ENCODE data around the gene TRPM4.

TRPM4 gene

DNA sequence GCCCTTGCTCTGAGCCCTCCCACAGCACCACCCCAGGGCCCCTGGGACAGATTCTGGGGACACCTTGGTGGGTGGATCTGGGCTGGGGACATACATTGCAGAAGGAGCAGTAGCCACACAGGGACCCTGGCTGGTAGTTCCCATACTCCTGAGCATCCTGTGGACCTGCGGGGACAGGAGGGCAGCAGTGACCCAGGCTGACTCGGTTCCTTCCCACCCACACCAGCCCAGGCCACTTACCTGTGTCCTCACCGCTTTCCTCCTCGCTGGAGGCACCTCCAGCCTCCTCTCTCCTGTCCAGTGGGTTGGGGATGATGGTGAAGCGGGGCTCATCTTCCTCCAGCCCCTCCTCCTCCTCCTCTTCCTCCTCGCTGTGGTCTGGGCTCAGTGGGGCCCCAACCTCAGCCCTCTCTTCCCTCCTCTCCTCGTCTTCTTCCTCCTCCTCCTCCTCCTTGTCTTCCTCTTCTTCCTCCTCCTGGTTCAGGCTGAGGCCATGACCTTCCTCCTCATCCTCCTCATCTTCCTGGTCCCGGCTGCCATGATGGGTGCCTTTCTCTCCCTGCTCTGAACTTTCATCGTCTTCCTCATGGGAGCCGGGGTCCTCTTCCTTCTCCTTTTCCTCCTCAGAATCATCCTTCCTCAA, 4.3 kb upstream of the TRPM4 start:
- TF ChIP-seq, protein P1, sequence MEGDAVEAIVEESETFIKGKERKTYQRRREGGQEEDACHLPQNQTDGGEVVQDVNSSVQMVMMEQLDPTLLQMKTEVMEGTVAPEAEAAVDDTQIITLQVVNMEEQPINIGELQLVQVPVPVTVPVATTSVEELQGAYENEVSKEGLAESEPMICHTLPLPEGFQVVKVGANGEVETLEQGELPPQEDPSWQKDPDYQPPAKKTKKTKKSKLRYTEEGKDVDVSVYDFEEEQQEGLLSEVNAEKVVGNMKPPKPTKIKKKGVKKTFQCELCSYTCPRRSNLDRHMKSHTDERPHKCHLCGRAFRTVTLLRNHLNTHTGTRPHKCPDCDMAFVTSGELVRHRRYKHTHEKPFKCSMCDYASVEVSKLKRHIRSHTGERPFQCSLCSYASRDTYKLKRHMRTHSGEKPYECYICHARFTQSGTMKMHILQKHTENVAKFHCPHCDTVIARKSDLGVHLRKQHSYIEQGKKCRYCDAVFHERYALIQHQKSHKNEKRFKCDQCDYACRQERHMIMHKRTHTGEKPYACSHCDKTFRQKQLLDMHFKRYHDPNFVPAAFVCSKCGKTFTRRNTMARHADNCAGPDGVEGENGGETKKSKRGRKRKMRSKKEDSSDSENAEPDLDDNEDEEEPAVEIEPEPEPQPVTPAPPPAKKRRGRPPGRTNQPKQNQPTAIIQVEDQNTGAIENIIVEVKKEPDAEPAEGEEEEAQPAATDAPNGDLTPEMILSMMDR (conservative IDR thresholded peaks at IDR 0.05; ENCODE audit: control insufficient read depth, insufficient read depth, low read depth, low read length), result no peak
- DNase-seq (ENCODE audit: low read depth), result no peak
- H3K4me3 ChIP-seq (ENCODE audit: control insufficient read depth, low read depth, low read length), result no peak overlapping the region

DNA sequence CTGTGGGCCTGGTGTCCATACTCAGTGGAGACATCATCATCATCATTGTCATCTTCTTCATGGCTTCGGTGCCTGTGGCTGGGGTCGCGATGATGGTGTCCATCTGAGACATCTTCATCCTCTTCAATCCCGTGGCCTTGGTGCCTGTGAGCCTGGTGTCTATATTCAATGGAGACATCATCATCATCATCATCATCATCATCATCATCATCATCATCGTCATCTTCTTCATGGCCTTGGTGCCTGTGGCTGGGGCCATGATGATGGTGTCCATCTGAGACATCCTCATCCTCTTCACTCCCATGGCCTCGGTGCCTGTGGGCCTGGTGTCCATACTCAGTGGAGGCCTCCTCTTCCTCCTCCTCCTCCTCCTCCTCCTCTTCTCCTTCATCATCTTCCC, 3.3 kb upstream of the TRPM4 start:
- no peak for DNase-seq (ENCODE audit: low read depth)
- TF ChIP-seq, protein P1 (conservative IDR thresholded peaks at IDR 0.05; ENCODE audit: control insufficient read depth, insufficient read depth, low read depth, low read length), result no peak
- no peak overlapping the region for H3K4me3 ChIP-seq (ENCODE audit: control insufficient read depth, low read depth, low read length)

DNA sequence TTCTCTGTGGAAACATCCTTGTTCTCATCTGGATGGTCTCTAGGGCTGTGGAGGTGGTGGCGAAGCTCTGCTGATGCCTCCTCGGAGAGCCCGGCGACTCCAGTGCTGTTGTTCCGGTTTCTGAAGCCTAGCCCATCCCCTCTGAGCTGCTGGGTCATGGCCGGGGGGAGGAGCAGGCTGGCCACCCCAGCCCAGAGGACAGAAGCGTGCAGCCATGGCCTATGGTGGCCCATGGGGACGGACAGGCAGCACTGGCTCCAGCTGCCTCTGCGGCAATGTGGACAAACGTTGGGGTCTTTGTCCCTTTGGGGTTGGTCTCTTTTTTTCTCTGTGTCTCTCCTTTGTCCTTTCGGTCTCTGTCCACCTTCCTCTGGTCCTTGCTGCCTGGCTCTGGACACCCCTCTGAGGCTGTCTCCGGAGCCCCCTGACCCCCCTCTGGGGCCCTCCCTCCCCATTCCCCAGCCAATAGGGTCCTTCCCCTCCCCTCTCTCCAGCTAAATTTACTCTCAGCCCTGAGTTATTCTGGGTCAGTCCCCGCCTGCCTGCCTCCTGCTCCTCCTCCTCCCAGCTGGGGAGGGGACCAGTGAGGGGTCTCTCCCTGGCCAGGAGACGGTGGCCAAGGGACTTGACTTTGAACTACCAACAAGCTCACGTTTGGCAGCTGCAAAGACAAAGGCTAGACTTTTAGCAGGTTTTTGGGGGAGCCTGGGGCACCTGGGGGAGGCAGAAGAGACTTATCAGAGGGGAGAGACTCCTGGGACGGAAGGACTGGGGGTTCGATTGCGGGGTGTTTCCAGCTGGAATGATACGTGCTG, 2.4 kb upstream of the TRPM4 start, which contains the start of gene HRC:
Gene HRC, minus strand, starts transcription at position 392 of the 815 bp plus-strand sequence. Its CDS starts 159 bp downstream, at position 233.
- no peak within 1 kb of the TSS for H3K4me3 ChIP-seq (ENCODE audit: control insufficient read depth, low read depth, low read length)
- DNase-seq (ENCODE audit: low read depth), result no peak
- TF ChIP-seq, protein P1 (conservative IDR thresholded peaks at IDR 0.05; ENCODE audit: control insufficient read depth, insufficient read depth, low read depth, low read length), result no peak

DNA sequence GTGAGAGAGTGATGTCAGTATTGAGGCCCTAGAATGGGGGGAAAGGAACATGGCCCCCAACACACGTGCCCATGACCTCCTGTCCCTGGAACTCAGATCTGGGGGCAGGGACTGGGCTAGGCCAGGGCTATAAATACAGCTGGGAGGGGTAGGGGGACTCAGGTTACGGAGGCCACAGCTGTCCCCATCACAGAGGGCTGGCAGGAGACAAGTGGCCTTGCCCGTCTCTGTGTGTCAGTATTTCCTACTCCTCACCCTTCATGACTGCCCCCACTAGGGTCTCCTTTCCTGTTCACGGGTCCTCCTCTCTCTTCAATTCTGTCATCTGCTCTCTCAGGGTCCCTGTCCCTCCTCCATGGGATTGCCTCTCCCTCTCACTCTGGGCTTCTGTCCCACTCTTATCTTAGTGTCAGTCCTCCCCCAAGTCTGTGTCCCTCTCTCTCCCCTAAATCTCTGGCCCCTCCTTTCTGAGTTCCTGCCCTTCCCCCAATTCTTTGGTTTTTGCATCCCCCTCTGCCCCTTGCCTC, 1.7 kb upstream of the TRPM4 start:
- no peak for DNase-seq (ENCODE audit: low read depth)
- TF ChIP-seq, protein P1 (conservative IDR thresholded peaks at IDR 0.05; ENCODE audit: control insufficient read depth, insufficient read depth, low read depth, low read length), result no peak
- no peak overlapping the region for H3K4me3 ChIP-seq (ENCODE audit: control insufficient read depth, low read depth, low read length)

DNA sequence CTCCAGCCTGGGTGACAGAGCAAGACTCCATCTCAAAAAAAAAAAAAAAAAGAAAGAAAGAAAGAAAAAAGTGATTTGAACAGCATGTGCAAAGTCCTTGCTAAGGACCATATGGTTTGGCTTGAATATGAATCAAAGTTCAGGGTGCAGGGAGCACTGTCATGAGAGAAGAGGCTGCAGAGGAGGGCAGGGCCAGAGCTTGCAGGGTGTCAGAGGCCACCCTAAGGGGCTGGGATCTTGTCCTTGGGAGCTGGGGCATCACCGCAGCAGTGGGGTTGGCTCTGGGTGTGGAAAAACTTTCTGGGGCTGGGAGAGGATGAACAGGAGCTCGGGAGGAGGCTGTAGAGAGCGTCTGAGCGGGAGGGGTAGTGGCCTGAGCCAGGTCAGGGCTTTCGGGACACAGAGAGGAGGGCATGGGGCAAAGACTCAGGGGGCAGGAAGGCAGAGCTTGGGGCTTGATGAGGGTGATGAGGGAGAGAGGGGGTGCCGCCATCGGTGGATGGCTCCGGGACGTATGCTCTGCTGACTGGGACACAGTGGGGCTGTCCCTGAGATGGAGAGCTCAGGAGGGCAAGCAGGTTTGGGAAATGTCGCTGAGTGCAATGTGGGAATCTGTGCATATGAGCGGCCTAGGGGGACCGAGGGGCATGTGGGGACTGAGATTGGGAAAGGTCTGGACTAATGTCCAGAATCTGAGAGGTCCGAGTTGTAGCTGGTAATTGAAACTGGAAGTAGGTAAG, 3.0 kb downstream of the TRPM4 start:
- DNase-seq (ENCODE audit: low read depth), result no peak
- H3K4me3 ChIP-seq (ENCODE audit: control insufficient read depth, low read depth, low read length), result no peak overlapping the region
- TF ChIP-seq, protein P1 (conservative IDR thresholded peaks at IDR 0.05; ENCODE audit: control insufficient read depth, insufficient read depth, low read depth, low read length), result no peak

DNA sequence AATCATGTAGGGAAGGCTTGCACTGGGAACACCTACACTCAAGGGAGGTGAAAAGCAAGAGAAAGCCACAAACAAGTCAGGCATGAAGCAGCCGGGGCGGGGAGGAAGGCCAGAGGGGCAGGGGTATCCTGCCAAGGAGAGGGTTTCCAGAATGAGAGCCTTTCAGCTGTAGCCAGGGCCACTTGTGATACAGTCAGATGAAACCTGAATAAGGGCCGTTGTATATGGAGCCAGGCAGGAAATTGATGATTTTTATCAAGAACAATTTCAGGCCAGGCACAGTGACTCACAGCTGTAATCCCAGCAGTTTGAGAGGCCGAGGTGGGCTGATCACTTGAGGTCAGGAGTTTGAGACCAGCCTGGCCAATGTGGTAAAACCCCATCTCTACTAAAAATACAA, 4.4 kb downstream of the TRPM4 start:
- no peak overlapping the region for H3K4me3 ChIP-seq (ENCODE audit: control insufficient read depth, low read depth, low read length)
- TF ChIP-seq, protein P1 (conservative IDR thresholded peaks at IDR 0.05; ENCODE audit: control insufficient read depth, insufficient read depth, low read depth, low read length), result no peak
- DNase-seq (ENCODE audit: low read depth), result no peak
